ENCODE results near the gene SEZ6L2.

DNA sequence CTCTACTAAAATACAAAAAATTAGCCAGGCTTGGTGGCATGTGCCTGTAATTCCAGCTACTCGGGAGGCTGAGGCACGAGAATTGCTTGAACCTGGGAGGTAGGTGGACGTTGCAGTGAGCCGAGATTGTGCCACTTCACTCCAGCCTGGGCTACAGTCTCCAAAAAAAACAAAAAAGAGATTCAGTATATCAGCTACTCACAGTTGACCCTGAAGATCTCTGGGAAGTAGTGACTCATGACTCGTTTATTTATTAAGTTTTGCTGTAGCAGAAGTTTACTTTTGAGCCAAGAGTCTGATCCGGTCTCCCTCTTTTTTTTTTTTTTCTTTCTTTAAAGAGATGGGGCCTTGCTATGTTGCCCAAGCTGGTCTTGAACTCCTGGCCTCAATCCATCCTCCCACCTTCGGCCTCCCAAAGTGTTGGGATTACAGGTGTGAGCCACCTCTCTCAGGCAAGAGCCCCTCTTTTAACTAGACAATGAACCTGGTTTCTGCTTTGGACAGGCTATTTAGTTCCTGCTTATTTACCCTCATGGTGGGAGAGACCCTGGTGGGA lies 74.7 kb downstream of the SEZ6L2 start:
- no peak for TF ChIP-seq POLR2AphosphoS5 (IDR thresholded peaks at IDR 0.05)
- TF ChIP-seq CTCF (IDR thresholded peaks at IDR 0.05), result no peak

Data from breast epithelium (tissue), 3 donors.